ENCODE data around the gene DIP2C.

DNA sequence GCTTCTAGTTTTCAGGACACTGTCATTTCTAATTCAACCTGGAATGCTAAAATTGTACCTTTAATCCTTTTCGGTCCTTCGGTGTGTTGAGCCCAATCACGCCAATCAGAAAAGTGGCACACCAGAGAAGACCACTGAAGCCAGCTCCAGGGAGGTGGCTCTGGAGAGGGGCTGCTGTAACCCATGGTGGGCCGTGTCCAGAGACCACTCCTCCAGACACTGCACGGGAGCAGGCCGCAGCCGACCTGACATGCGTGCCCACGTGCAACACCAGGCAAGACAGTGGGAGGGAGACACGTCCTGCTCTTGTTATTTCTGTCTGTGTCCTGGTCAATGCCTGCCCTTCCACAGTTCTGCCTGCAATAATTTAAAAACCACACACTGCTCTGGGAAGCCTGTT, 308.1 kb downstream of the DIP2C start:
- TF ChIP-seq, protein P1, sequence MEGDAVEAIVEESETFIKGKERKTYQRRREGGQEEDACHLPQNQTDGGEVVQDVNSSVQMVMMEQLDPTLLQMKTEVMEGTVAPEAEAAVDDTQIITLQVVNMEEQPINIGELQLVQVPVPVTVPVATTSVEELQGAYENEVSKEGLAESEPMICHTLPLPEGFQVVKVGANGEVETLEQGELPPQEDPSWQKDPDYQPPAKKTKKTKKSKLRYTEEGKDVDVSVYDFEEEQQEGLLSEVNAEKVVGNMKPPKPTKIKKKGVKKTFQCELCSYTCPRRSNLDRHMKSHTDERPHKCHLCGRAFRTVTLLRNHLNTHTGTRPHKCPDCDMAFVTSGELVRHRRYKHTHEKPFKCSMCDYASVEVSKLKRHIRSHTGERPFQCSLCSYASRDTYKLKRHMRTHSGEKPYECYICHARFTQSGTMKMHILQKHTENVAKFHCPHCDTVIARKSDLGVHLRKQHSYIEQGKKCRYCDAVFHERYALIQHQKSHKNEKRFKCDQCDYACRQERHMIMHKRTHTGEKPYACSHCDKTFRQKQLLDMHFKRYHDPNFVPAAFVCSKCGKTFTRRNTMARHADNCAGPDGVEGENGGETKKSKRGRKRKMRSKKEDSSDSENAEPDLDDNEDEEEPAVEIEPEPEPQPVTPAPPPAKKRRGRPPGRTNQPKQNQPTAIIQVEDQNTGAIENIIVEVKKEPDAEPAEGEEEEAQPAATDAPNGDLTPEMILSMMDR (IDR thresholded peaks at IDR 0.05) = no peak
- no peak for TF ChIP-seq POLR2A (IDR thresholded peaks at IDR 0.05)
- TF ChIP-seq POLR2AphosphoS5 (IDR thresholded peaks at IDR 0.05) = no peak
- TF ChIP-seq EP300 (IDR thresholded peaks at IDR 0.05; ENCODE audit: low read depth) = no peak

All from transverse colon (tissue), 4 donors.